Adrenal gland (tissue), 12 donors: ENCODE results near the gene FYN. TPM values are rescaled to one million over a fixed set of nuclear protein-coding genes. Genes with fewer than 3 reads are reported as not detected.

Experiments used
- DNase-seq, 7 donors: peaks; one replicate each; pipeline ENCODE4 v3.0.0-alpha.2; 2019 to 2020
- H3K27ac ChIP-seq, 5 donors: fragments of 200-600 bp; sonication (generic) in 4 of 5; 1 replicate in 3 of 5; 2 replicates in 2 of 5; pipeline versions ENCODE4 v1.5.1 to v1.8.0; 2016 to 2020; ENCODE audit warnings: mild to moderate bottlenecking in 1 of 5
- H3K27me3 ChIP-seq: fragments of 200-600 bp; 2 replicates; pipeline ENCODE4 v1.8.0; 2021
- H3K36me3 ChIP-seq, 2 donors: fragments of 200-600 bp; replicated peaks in 1 of 2; 1 replicate in 1 of 2; 2 replicates in 1 of 2; pipeline versions ENCODE4 v1.5.1 to v1.8.0; 2018 to 2022
- H3K4me1 ChIP-seq, 2 donors: fragments of 200-600 bp; replicated peaks in 1 of 2; 1 replicate in 1 of 2; 2 replicates in 1 of 2; pipeline versions ENCODE4 v1.5.1 to v1.8.0; 2018 to 2021
- H3K4me3 ChIP-seq, 4 donors: fragments of 200-600 bp; sonication (generic) in 3 of 4; one replicate each; pipeline ENCODE4 v1.5.1; 2016 to 2018
- H3K9me3 ChIP-seq, 3 donors: fragments of 200-600 bp; sonication (generic) in 1 of 3; replicated peaks in 1 of 3; 1 replicate in 2 of 3; 2 replicates in 1 of 3; pipeline versions ENCODE4 v1.5.1 to v1.8.0; 2016 to 2021
- POLR2A ChIP-seq, 2 donors: fragments of 450-650 bp; IDR thresholded peaks; one replicate each; pipeline ENCODE4 v1.6.1; 2017; ENCODE audit warnings: antibody characterized with exemption in 2 of 2, mild to moderate bottlenecking in 2 of 2, moderate library complexity in 1 of 2
- WGBS, 4 donors: extraction: QIAGEN DNeasy Blood & Tissue Kit in 2 of 4; methylation state at CpG; one replicate each; pipeline versions ENCODE4 v1.1.5 to v1.1.7; 2013 to 2017; 5-methylcytosine and 5-hydroxymethylcytosine counted together
- intact Hi-C, 2 donors: fragments of 100-400 bp; cut with DNase I; formaldehyde crosslinking; loops; one replicate each; pipeline versions ENCODE4 v1.14.1 to v1.15.0; 2022 to 2023
- polyA plus RNA-seq, 3 donors: library from polyadenylated mRNA; stranded (reverse); fragments of 200-250 nt in 2 of 3; fragments of 350-450 nt in 1 of 3; fragmentation: Illumina TruSeq in 1 of 3; extraction: RNeasy Lipid Tissue Mini Kit (QIAGEN cat#74804) in 1 of 3; gene quantifications; one replicate each; pipeline ENCODE4 v1.2.3, GENCODE V29; 2013 to 2014
- total RNA-seq, 9 donors: library from RNA; depleted of rRNA in 4 of 9; stranded (reverse); fragments of >200 nt in 4 of 9; fragments of 120-200 nt in 1 of 9; fragmentation: NEBNext Ultra II Directional in 1 of 9; extraction: Animal tissue kit (Norgen Biotek cat#: 25700) in 1 of 9; gene quantifications; one replicate each; pipeline versions ENCODE4 v1.1.0 to v1.2.4, GENCODE V29; 2013 to 2023
- TF ChIP-seq, protein P1 (sequence below), 6 experiments: fragments of 450-650 bp in 4 of 6; fragments of 200-600 bp in 2 of 6; sonication (generic) in 1 of 6; IDR thresholded peaks; 1 replicate in 5 of 6; 2 replicates in 1 of 6; pipeline versions ENCODE4 v1.5.1 to v1.8.0; 2016 to 2021; ENCODE audit warnings: antibody characterized with exemption in 6 of 6, mild to moderate bottlenecking in 2 of 6, moderate library complexity in 1 of 6
- donor health status: healthy with polysubstance abuse.
- donor health status: Bipolar disorder and iron deficiency.
- donor health status: DM: yes; HTN: yes; CAD: no.
- donor health status: DM: no; HTN: no; CAD: no.
- donor health status: DM: no; HTN: no; CAD: no.
- donor health status: DM: yes; HTN: yes; CAD: no.

The FYN gene
- total and polyA plus RNA-seq, 12 donors = 10.7 to 36.5 (median 19.8) TPM

- WGBS, 4 donors = 88 to 96% (median 92%) methylated on average over 3 of the region's 3 CpGs
- no peaks in the 10 kb centered on the region for H3K27me3 ChIP-seq
- DNase-seq = no peak
- H3K4me3 ChIP-seq = no peak overlapping the region
- intact Hi-C loops = no loop called here
- TF ChIP-seq, protein P1, sequence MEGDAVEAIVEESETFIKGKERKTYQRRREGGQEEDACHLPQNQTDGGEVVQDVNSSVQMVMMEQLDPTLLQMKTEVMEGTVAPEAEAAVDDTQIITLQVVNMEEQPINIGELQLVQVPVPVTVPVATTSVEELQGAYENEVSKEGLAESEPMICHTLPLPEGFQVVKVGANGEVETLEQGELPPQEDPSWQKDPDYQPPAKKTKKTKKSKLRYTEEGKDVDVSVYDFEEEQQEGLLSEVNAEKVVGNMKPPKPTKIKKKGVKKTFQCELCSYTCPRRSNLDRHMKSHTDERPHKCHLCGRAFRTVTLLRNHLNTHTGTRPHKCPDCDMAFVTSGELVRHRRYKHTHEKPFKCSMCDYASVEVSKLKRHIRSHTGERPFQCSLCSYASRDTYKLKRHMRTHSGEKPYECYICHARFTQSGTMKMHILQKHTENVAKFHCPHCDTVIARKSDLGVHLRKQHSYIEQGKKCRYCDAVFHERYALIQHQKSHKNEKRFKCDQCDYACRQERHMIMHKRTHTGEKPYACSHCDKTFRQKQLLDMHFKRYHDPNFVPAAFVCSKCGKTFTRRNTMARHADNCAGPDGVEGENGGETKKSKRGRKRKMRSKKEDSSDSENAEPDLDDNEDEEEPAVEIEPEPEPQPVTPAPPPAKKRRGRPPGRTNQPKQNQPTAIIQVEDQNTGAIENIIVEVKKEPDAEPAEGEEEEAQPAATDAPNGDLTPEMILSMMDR (IDR thresholded peaks at IDR 0.05) = no peak
- TF ChIP-seq POLR2A (IDR thresholded peaks at IDR 0.05) = no peak
- no peaks in the 10 kb centered on the region for H3K9me3 ChIP-seq
- no peaks in the 10 kb centered on the region for H3K36me3 ChIP-seq
- H3K4me1 ChIP-seq = no peaks in the 10 kb centered on the region
- H3K27ac ChIP-seq = no peak overlapping the region
Observed at GRCh38 chr6:111612379-111612778, 260.9 kb downstream of the FYN start.

DNA sequence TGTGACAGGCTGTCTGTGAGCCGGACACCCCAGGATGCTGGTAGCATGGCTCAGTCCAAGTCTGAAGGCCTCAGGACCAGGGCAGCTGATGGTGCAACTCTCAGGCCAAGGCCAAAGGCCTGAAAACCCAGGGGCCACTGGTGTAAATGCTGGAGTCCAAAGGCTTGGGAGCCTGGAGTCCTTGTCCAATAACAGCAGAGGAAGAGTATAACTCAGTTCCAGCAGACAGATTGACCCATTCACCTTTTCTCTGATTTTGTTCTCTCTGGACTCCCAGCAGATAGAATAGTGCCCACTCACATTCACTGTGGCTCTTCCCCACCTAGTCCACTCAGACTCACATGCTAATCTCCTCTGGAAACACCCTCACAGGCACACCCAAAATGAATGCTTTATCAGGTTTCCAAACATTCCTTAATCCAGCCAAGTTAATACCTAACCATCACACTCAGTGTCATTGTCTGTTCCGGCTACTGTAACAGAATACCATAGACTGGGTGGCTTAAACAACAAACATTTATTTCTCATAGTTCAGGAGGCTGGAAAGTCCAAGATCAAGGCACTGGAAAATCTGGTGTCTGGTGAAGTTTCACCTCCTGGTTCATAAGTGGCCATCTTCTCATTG lies 262.6 kb downstream of the FYN start:
- H3K4me1 ChIP-seq = peaks cover 0 to 8% of the 10 kb centered on the region in 2 donors

More for the DNA sequence above, 262.6 kb downstream of the FYN start:
- TF ChIP-seq POLR2A (IDR thresholded peaks at IDR 0.05) = no peak
- TF ChIP-seq, protein P1 (IDR thresholded peaks at IDR 0.05) = no peak
- H3K27ac ChIP-seq = no peak overlapping the region
- no peaks in the 10 kb centered on the region for H3K9me3 ChIP-seq
- peak in 1 of 7 donors; percentile 32 for DNase-seq
- no peak overlapping the region for H3K4me3 ChIP-seq
- no peaks in the 10 kb centered on the region for H3K36me3 ChIP-seq
- intact Hi-C loops = no loop called here
- H3K27me3 ChIP-seq = no peaks in the 10 kb centered on the region
- WGBS, 4 donors = 85 to 93% (median 88%) methylated on average over 1 to 2 of the region's 2 CpGs

Other genes with a start within 250 kb of the FYN start
- not detected for gene CCN6, start 180.7 kb upstream of the FYN start, total RNA-seq
- not detected for gene CCN6, start 180.7 kb upstream of the FYN start, polyA plus RNA-seq
- 10 to 100 TPM; 11.1 to 50.0 (median 21.5) TPM for gene TUBE1, start 214.0 kb upstream of the FYN start, total RNA-seq
- gene TUBE1, start 214.0 kb upstream of the FYN start, polyA plus RNA-seq = 10 to 100 TPM; 12.1 to 22.2 (median 13.8) TPM
- 10 to 100 TPM in 7 of 9 donors, 1 to 10 TPM in 2; 6.5 to 55.1 (median 22.7) TPM for gene FAM229B, start 214.1 kb upstream of the FYN start, total RNA-seq
- gene FAM229B, start 214.1 kb upstream of the FYN start, polyA plus RNA-seq = 10 to 100 TPM; 34.3 to 41.1 (median 39.7) TPM